Muscle layer of colon (tissue), 2 donors: ENCODE data around the gene LTO1.

Experiments
- H3K27ac ChIP-seq: one replicate; pipeline ENCODE4 v1.7.0; 2013; ENCODE audit warnings: low read depth, mild to moderate bottlenecking, low read length, moderate library complexity
- H3K27me3 ChIP-seq, 2 donors: one replicate each; pipeline ENCODE4 v1.7.0; 2013; ENCODE audit warnings: low read length in 2 of 2, mild to moderate bottlenecking in 2 of 2; ENCODE audit not compliant: insufficient read depth in 2 of 2, control insufficient read depth in 1 of 2
- H3K36me3 ChIP-seq: one replicate; pipeline ENCODE4 v1.7.0; 2013; ENCODE audit warnings: mild to moderate bottlenecking, low read length; ENCODE audit not compliant: insufficient read depth
- H3K4me1 ChIP-seq: one replicate; pipeline ENCODE4 v1.7.0; 2013; ENCODE audit warnings: mild to moderate bottlenecking, low read length; ENCODE audit not compliant: insufficient read depth
- H3K4me3 ChIP-seq, 2 donors: one replicate each; pipeline ENCODE4 v1.7.0; 2013; ENCODE audit warnings: low read length in 2 of 2, low read depth in 1 of 2, mild to moderate bottlenecking in 1 of 2, moderate library complexity in 1 of 2
- H3K9ac ChIP-seq: one replicate; pipeline ENCODE4 v1.7.0; 2013; ENCODE audit warnings: low read length
- H3K9me3 ChIP-seq: one replicate; pipeline ENCODE4 v1.7.0; 2013; ENCODE audit warnings: mild to moderate bottlenecking, low read length
- donor health status: abdominal sarcoma.
- donor health status: Adenocarcinoma of cecum.

Gene LTO1

DNA sequence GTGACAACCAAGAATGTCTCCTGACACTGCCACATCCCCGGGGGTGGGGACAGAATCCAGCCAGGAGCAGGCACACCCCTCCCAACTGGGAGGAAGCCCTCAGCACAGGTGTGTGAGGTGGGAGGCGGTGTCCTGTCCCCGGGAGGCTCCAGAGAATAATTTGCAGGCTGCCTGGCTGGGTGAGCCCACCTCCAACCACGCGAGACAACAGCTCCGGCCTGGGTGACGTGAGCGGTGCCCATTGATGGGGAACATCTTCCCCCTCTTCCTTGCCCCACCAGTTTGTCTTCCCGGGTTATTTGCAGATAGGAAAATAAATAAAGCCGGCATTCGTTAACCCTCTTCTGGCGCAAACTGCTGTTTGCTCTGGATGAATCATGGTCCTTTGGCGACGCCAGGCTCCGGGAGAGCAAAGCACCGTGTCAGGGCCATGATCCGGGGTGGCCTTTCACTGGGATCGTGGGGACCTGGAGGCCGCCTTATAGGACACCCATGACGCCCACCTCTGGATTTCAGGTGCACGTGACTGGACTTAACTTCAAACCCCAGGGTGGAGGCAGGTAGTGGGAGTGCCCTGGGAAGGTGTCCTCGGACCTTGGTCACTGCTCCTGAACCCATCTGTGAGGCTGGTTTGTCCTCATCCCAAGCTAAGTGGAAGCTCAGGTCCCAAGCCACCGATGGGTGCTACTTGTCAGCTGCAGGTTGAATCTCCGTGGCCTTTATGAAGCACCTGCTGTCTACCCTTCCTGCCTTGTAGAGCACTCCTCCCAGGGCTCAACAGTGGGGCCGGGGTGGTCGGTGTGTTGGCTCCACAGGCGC lies 20.3 kb downstream of the LTO1 start:
- H3K9me3 ChIP-seq, result no peaks in the 10 kb centered on the region
- H3K9ac ChIP-seq, result no peak overlapping the region
- H3K27me3 ChIP-seq, result no peaks in the 10 kb centered on the region
- H3K4me1 ChIP-seq, result no peaks in the 10 kb centered on the region
- no peak overlapping the region for H3K27ac ChIP-seq
- no peak overlapping the region for H3K4me3 ChIP-seq
- peaks cover 9% of the 10 kb centered on the region for H3K36me3 ChIP-seq

DNA sequence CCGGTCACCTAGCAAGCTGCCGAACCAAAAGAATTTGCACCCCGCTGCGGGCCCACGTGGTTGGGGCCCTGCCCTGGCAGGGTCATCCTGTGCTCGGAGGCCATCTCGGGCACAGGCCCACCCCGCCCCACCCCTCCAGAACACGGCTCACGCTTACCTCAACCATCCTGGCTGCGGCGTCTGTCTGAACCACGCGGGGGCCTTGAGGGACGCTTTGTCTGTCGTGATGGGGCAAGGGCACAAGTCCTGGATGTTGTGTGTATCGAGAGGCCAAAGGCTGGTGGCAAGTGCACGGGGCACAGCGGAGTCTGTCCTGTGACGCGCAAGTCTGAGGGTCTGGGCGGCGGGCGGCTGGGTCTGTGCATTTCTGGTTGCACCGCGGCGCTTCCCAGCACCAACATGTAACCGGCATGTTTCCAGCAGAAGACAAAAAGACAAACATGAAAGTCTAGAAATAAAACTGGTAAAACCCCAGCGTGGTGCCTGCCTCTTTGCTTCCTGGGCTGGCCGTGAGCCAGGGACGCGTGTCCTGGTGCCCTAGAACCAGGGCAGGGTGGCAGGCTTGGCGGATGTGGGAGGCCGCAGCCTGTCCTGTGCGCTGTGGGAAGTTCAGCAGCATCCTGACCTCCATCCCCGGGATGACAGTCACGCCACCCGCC lies 21.0 kb downstream of the LTO1 start:
- no peaks in the 10 kb centered on the region for H3K4me1 ChIP-seq
- H3K9me3 ChIP-seq, result no peaks in the 10 kb centered on the region
- H3K27ac ChIP-seq, result no peak overlapping the region
- H3K4me3 ChIP-seq, result no peak overlapping the region
- no peaks in the 10 kb centered on the region for H3K27me3 ChIP-seq
- peaks cover 9% of the 10 kb centered on the region for H3K36me3 ChIP-seq
- H3K9ac ChIP-seq, result no peak overlapping the region

DNA sequence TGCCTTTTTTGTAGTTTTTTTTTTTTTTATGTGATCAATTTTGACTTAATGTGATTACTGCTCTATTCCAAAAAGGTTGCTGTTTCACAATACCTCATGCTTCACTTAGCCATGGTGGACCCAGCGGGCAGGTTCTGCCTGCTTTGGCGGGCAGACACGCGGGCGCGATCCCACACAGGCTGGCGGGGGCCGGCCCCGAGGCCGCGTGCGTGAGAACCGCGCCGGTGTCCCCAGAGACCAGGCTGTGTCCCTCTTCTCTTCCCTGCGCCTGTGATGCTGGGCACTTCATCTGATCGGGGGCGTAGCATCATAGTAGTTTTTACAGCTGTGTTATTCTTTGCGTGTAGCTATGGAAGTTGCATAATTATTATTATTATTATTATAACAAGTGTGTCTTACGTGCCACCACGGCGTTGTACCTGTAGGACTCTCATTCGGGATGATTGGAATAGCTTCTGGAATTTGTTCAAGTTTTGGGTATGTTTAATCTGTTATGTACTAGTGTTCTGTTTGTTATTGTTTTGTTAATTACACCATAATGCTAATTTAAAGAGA lies 21.7 kb downstream of the LTO1 start:
- Histone ChIP-seq H3K36me3 (peaks cover 9% of the 10 kb centered on the region), H3K27me3 (no peaks in the 10 kb centered on the region), H3K9me3 (no peaks in the 10 kb centered on the region), H3K4me3 (no peak overlapping the region), H3K9ac (no peak overlapping the region), H3K4me1 (no peaks in the 10 kb centered on the region), H3K27ac (no peak overlapping the region)

DNA sequence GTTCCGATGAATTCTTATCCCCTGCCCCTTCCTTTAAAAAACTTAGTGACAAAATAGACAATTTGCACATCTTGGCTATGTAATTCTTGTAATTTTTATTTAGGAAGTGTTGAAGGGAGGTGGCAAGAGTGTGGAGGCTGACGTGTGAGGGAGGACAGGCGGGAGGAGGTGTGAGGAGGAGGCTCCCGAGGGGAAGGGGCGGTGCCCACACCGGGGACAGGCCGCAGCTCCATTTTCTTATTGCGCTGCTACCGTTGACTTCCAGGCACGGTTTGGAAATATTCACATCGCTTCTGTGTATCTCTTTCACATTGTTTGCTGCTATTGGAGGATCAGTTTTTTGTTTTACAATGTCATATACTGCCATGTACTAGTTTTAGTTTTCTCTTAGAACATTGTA lies 22.2 kb downstream of the LTO1 start:
- H3K27ac ChIP-seq, result no peak overlapping the region
- H3K9ac ChIP-seq, result no peak overlapping the region
- no peaks in the 10 kb centered on the region for H3K9me3 ChIP-seq
- H3K36me3 ChIP-seq, result peaks cover 9% of the 10 kb centered on the region
- H3K4me1 ChIP-seq, result no peaks in the 10 kb centered on the region
- H3K4me3 ChIP-seq, result no peak overlapping the region
- H3K27me3 ChIP-seq, result no peaks in the 10 kb centered on the region

DNA sequence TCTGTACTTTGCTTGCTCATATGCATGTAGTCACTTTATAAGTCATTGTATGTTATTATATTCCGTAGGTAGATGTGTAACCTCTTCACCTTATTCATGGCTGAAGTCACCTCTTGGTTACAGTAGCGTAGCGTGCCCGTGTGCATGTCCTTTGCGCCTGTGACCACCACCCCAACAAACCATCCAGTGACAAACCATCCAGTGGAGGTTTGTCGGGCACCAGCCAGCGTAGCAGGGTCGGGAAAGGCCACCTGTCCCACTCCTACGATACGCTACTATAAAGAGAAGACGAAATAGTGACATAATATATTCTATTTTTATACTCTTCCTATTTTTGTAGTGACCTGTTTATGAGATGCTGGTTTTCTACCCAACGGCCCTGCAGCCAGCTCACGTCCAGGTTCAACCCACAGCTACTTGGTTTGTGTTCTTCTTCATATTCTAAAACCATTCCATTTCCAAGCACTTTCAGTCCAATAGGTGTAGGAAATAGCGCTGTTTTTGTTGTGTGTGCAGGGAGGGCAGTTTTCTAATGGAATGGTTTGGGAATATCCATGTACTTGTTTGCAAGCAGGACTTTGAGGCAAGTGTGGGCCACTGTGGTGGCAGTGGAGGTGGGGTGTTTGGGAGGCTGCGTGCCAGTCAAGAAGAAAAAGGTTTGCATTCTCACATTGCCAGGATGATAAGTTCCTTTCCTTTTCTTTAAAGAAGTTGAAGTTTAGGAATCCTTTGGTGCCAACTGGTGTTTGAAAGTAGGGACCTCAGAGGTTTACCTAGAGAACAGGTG lies 23.1 kb downstream of the LTO1 start:
- no peaks in the 10 kb centered on the region for H3K27me3 ChIP-seq
- H3K4me3 ChIP-seq, result no peak overlapping the region
- H3K27ac ChIP-seq, result no peak overlapping the region
- H3K9me3 ChIP-seq, result no peaks in the 10 kb centered on the region
- no peak overlapping the region for H3K9ac ChIP-seq
- peaks cover 9% of the 10 kb centered on the region for H3K36me3 ChIP-seq
- no peaks in the 10 kb centered on the region for H3K4me1 ChIP-seq

DNA sequence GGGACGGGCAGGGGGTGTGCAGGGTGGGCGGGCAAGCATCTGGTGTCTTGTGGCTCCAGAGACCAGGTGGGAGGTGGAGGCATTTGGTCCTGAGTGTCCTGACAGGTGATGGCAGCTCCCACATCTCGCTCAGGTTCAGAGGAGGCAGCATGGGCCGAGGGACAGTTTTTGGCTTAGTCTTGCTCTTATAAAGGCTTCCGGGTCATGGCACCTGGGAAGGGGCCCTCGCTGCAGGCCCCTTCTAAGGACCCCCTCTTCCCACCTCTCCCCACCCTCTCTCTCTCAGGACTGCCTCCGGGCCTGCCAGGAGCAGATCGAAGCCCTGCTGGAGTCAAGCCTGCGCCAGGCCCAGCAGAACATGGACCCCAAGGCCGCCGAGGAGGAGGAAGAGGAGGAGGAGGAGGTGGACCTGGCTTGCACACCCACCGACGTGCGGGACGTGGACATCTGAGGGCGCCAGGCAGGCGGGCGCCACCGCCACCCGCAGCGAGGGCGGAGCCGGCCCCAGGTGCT lies 24.3 kb downstream of the LTO1 start:
- Histone ChIP-seq H3K4me1 (no peaks in the 10 kb centered on the region), H3K27ac (no peak overlapping the region), H3K4me3 (no peak overlapping the region), H3K36me3 (peaks cover 9% of the 10 kb centered on the region), H3K9ac (no peak overlapping the region), H3K27me3 (no peaks in the 10 kb centered on the region), H3K9me3 (no peaks in the 10 kb centered on the region)

DNA sequence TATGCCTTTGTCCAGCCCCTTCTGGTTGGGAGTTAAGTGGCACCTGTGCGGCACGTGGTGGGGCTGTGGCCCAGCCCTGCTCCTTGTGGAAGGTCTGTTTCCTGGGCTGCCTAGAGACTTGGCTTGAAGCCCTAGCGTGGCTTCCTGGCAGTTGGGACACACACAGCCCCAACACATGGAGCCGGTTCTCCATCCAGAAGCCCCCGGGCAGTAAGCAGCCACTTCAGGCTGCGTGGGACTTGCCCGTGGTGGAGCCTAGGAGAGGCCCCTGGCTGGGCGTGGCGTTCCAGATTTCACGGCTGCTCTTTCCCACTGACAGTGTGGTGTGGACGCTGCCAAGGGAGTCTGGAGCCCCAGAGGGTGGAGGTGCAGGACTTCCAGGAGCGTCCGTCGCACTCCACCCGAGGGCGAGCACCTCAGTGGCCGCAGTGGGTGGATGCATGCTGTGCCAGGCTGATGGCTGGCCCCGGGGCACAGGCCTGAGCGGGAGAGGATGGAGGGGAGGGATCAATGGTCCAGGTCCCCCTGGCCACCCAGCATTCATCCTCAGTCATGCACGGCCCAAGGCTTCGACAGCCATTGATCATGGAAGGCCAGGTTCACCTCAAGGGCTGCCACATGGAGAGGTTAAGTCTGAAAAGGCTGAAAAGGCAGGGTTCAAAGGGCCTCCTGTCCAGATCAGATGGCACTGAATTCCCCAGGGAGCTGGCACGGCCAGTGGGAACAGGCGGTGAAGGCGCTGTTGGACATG lies 24.9 kb downstream of the LTO1 start:
- peaks cover 2% of the 10 kb centered on the region for H3K4me1 ChIP-seq
- no peak overlapping the region for H3K4me3 ChIP-seq
- H3K9ac ChIP-seq, result no peak overlapping the region
- peaks cover 0 to under 1% of the 10 kb centered on the region in 2 donors for H3K27me3 ChIP-seq
- H3K36me3 ChIP-seq, result peaks cover 9% of the 10 kb centered on the region
- H3K27ac ChIP-seq, result no peak overlapping the region
- no peaks in the 10 kb centered on the region for H3K9me3 ChIP-seq

DNA sequence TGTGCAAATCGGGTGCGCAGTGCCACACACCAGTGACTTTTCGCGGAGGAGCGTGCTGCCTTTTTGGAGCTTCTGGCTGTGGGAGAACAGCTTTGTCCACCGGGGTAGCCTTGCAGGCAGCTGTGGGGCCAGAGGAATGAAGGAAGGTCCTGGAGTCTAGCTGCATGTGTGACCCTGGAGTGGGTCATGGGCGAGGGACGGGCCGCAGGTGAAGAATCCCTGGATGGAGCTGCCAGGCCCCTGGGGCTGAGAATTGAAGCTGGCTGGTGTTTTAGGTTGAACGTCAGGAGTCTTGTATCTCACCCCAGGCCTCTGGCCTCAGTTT lies 25.6 kb downstream of the LTO1 start:
- H3K27ac ChIP-seq, result no peak overlapping the region
- no peak overlapping the region for H3K9ac ChIP-seq

DNA sequence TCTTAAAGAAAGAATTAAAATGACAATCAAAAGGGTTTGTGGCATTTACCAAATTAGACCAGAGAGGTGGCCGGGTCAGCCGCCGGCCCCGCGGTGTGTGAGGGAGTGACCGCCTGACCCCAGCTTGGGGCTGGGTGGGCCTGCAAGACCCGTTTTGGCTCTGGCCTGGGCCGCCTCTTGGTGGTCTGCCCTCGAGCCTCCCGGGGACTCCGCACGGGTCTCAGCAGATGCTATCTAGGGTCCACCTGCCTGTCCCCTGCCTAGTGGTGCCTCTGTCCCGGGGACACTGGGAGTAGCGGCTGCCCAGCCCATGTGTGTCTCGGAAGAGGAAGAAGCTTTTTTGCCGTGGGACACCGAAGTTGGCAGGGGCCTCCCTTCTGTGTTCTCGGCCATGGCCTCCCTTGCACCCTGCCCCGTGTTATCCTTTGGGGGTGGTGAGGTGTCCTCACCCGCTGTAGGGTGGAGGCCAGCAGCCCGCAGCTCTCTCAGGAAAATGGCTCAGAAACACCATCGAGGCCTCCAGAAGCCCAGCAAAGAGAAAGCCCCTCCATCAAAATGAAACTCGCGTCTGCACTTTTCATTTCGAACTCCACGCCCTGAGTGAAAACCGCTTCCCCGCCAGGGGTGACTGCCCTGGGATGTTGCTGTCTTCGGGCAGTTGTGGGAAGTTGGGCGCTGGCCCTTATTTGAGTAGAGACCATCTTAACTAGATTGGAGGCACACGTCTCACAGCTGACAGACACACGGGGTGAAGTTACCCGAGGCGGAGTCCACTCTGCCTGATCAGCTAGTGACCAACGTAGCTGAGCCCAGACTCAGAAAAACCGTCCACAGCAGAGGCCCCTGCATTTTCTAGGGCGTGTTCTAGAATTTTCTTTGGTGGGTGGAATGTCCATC lies 26.2 kb downstream of the LTO1 start:
- H3K9me3 ChIP-seq, result no peaks in the 10 kb centered on the region
- H3K27me3 ChIP-seq, result peaks cover 0 to 9% of the 10 kb centered on the region in 2 donors
- peaks cover 9% of the 10 kb centered on the region for H3K36me3 ChIP-seq
- no peak overlapping the region for H3K27ac ChIP-seq
- H3K9ac ChIP-seq, result no peak overlapping the region
- no peak overlapping the region for H3K4me3 ChIP-seq
- H3K4me1 ChIP-seq, result peaks cover 12% of the 10 kb centered on the region

More for the DNA sequence above, 25.6 kb downstream of the LTO1 start:
- peaks cover 9% of the 10 kb centered on the region for H3K36me3 ChIP-seq
- H3K9me3 ChIP-seq, result no peaks in the 10 kb centered on the region
- peaks cover 8% of the 10 kb centered on the region for H3K4me1 ChIP-seq
- peaks cover 0 to 8% of the 10 kb centered on the region in 2 donors for H3K27me3 ChIP-seq
- H3K4me3 ChIP-seq, result no peak overlapping the region
